Stimulated activated CD4-positive, alpha-beta T cell treated with anti-CD3 and anti-CD28 coated beads, Interleukin-2, amount 100 ng/mL, for 4 hours (primary cell): ENCODE measurements around the gene MARCHF10.

Experiments used
- DNase-seq: peaks from one replicate; pipeline ENCODE4 v3.0.0-alpha.2; 2020; ENCODE audit warnings: low read depth

Gene MARCHF10

DNA sequence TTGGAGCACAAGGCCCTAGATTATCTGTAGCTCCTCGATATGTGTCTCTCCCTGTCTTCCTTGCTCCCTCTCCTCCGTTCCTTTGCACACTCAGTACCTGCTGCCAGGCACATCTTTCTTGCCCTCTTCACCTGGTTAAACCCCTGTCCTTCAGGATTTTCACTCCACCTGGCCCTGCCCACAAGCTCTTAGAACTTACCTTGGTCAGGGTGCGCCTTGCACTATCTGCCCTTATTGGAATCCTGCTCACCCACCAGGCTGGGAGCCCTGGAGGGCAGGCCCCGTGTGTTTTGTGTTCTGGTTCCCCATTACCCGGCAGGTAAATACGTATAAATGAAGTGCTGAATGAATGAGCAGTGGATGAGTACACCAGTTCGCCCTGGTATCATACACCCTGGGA is 54.6 kb downstream of the MARCHF10 start:
- DNase-seq: no peak

DNA sequence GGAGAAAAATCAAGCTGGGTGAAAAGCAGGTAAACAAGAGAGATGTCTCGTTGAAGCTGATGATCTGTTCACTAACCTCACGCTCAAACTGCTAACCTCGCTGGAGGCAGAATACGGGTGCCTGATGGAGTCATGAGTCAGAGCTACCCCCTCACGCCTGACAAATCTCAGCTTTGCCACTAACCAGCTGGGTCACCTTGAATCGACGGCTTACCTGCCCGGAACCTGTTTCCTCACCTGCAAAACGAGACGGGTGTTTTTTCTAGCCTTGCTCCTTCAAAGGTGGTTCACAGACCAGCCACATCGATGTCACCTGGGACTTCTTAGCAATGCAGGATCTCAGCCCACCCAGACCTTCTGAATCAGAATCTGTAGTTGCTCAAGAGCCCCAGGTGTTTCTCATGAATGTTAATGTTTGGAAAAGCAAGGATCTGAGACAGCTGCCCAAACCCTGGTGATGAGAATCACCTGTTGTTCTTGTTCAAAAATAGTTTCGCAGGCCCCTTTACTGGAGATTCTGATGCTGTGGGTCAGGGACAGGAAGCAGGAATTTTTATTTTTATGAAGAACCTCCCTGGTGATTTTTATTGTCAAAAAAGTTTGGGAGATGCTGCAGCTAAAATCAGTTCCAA is 56.9 kb downstream of the MARCHF10 start:
- DNase-seq: no peak

DNA sequence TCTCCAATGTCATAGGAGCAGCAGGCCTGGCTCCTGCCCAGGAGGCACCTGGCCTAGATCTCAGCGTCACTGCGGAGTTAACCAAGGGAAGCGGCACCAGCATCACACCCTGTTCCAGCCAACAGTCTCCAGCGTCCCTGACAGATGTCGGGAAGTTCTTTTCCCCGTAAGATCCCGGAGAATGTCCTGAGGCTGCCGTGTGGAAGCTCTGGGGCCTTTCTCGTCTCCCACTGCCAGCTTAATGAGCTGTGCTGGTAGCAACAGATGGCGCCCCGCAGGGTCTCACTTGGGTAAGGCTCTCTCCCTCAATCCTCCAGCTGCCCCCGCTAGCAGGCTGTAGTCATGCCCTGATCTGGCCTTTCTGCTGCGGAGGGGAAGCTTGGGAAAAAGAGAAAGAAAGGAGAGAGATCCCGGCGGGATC is 57.5 kb downstream of the MARCHF10 start:
- no peak for DNase-seq

DNA sequence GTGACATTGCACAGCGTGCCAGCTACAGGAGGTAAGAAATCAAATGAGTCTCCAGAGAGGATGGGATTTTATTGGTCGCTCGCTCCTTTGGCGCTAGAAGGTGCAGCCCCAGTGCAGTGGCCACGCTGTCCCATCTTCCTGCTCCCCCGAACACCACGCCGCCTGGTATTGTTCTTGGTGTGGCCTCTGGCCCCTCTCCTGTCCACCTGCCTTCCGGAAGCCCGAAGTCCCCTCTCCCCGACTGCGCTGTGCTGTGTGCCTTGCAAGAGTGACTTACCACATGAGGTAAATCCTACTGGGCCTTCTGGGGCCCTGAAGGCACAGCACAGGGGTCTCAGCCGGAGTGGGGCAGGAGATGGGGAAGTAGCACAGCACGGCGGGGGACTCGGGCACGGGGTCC is 58.2 kb downstream of the MARCHF10 start:
- DNase-seq: no peak

DNA sequence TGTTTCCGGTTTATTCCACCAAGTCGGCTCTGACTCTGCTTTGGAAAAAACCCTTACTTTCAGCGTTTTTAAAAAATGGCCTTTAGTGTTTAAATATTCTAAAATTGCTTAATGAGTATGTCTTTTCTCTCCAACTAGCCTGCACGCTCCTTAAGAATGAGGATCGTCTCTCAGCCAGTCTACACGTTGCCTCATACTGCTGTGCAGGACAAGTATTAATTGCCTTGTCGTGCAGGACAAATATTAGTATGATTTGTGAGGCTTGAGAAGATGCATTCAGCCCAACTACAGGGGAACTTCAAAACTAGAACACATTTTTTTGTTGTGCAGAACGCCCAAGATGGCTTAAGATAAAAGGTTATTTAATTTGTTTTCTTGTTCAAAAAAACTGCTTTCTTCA is 61.2 kb downstream of the MARCHF10 start:
- no peak for DNase-seq

DNA sequence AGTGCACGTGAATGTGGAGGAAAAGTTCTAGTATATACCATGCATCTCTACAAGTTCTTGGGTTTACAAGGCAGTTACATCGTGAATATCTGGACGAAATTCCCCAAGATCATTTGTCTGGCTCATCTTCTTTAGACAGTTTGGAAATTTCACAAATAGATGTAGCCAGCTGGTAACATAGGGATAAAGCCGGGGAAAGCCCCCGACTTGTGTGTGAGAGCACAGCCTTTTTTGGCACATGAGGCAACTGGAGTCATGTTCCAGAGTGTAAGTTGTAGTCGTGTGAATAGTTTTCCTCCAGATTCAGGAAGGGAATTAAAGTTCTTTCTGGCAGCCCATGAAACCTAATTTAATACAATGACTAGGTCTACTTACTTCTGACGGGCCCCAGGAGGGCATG is 62.3 kb downstream of the MARCHF10 start:
- no peak for DNase-seq

DNA sequence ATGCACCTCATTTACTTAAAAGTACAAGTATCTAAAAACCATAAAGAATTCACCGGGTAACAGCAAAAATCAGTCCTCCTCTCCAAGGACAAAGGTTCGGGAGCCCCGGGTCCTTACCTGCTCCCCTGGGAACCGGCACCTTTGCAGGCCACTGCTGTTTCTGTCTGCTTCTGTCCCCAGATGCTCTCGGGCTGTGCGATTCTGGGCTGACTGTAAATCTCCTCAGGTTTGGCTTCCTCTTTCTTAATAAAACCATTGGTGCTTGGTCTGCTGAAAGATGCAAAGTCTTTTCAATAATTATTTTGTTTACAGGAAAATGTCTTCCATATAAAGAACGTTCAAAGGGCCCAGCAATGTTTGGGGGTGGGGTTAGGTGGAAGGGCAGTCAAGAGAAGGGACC is 63.9 kb downstream of the MARCHF10 start:
- DNase-seq: no peak

DNA sequence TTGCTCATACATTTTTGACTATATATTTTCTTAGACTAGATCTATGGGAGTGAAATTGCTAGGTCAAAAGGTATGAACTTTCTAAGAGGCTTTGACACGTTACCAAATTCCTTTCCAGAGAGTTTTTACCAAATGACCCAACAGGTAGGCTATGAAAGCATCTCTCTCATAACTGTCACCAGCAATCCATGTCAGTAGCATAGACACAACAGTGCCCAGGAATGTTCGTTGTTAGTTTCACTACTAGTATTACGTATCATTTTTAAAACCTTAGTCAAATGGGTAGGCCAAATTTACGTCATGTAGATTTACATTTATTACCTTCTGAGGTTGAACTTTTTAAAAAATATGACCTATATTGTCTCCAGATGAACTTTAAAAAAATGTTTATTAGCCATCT is 66.8 kb downstream of the MARCHF10 start:
- no peak for DNase-seq

DNA sequence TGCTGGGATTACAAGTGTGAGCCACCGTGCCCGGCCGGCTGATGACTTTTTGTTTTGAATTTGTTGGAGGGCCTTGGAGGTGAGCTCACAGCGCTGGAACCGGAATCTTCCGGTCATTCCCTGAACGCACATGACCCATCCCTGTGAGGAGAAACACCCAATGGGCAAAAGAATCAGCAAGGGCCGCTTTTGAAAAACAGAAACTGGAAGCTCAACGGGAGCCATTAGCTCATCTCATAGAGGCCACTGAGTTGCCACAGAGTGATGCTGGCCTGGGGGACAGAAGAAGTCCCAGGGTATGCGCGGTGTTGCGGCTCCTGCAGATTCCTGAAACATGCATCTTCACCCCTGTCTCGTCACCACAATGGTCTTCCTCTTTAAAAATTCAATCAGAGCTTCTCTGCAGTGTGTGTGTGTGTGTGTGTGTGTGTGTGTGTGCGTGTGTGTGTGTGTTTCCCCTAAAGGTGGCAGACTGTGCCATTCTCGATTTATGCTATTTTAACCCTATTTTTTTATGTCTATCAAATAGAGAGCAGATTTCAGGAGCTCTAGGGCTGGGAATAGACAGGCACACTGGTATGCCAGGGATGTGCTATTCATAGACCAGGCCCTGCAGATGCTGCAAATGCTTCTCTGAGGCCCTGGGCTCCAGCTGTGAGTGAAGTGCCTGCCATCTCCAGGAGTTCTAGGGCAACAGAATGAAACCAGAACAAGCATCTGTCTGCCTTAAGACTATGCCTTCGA is 68.3 kb downstream of the MARCHF10 start:
- no peak for DNase-seq

DNA sequence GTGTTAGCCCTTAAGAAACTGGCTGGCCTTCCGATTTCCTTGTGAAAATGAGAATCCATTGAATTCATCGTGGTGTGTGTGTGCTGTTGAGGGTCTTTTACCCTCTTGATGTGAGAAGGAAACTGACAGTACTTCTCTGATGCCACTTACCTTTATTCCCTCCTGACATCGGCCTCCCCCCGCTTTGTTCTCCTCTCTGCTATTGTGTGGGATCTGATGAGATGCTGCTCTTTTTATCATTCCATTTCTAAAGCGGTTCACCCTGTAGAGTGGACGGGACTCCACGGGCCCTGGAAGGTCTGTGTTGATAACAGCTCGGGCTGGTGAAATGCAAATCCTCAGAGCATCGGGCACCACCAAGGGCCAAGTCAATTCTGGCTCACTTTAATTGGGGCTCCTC is 69.8 kb downstream of the MARCHF10 start:
- DNase-seq: no peak

DNA sequence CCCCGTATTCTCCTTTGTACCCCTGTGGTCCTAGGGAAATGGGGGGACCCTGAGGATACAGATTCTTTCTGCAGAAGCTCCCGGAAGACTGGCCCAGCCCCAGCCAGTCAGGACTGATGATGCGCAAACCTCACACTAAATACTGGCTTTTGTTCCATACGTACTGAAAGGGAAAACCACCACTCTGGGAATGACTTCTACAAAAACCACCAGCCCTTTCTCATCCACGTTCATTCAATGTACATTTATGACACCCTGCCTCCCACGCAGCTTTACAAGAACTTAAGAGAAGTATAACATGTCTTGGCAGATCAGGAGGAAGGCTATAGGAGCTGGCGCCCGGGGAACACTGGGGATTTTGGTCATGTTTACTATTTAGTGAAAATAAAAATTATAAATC is 70.6 kb downstream of the MARCHF10 start:
- no peak for DNase-seq

DNA sequence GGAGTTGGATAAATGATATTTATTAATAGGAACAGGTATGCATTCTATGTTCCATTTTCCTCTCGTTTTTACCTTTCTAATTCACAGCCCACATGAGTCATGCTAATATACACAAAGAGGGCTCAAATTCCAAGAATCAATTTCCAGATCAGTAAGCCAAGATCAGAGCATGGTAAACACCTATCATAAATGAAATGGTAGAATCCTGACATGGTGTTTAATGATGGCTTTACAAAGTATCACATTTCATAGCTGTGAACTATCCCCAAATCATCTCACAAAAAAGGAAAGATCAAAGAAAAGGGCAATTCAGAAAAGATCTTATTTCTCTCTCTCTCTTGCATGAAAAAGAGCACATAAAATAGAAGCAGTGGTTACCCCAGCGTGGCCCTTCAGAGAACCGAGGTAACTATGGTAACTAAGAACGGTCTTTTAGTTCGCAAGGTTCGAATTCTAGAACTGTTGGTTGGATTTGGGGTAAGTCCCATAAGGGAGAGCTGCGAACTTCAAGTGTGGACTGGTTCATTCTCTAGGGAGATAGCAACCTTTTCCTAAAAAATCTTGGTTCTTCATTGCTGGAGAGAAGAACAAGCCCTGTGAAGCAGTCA is 73.0 kb downstream of the MARCHF10 start:
- DNase-seq: no peak

DNA sequence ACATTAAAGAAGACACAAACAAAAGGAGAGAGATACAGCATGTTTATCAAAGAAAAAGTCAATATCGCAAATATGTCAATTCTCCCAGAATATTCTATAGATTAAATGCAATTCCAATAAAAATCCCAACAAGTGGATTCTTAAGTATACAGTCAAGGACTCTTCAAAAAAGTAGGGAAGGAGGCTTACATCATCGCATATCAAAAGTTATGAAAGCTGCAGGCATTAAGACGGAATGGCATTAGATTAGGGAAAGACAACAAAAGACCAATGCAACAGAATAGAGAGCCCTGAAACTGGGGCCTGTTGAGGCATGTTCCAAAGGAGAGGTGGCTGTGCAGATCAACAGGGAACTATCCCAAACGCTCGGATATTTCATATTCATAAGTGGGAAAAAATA is 76.0 kb downstream of the MARCHF10 start:
- DNase-seq: no peak

DNA sequence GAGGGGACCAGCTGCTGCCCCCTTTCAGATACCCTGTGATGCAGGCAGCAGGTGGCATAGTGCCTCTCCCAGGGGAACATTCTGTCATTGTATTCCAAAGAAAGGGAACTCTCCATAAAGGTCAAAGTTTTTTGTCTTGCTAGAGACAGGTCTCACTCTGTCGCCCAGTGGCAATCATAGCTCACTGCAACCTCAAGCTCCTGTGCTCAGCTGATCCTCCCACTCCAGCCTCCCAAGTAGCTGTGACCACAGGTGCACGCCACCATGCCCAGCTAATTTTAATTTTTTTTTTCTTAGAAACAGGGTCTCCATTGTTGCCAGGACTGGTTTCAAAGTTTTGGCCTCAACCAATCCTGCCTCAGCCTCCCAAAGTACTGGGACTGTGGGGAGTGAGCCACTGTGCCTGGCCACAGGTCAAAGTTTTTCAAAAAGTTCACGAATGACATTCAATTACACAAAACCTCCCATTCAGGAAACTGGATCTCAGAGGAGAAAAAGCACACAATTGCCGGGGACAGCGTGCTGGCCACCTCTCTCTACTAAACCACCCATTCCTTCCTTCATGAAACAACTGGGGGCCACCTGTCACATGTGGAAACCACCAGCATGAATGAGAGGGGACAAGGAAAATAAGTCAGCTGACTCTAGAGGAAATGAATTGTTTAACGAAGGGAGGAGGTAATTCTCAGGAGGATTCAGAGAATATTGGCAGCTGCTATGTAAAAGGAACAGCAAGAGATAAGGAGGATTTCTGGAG is 80.0 kb downstream of the MARCHF10 start:
- no peak for DNase-seq

DNA sequence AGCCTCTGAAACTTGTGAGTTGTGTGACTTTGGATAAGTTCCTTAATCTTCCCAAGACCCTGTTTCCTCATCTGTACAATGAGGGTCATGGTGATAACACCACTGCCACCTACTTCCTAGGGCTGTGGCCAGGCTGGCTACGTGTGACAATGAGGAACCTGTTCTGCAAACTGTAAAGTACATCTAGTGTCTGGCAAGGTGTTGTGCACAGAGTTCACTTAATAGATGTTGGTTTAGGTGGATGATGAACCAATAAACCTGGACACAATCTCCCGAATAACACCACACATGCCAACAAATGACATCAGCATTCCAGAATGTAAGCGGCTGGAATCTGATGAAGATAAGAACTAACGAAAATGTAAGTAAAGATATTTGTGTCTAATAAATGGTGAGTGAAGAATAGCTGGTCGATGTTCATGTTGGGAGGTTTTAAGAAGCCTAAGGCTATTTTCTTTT is 82.3 kb downstream of the MARCHF10 start:
- DNase-seq: no peak

DNA sequence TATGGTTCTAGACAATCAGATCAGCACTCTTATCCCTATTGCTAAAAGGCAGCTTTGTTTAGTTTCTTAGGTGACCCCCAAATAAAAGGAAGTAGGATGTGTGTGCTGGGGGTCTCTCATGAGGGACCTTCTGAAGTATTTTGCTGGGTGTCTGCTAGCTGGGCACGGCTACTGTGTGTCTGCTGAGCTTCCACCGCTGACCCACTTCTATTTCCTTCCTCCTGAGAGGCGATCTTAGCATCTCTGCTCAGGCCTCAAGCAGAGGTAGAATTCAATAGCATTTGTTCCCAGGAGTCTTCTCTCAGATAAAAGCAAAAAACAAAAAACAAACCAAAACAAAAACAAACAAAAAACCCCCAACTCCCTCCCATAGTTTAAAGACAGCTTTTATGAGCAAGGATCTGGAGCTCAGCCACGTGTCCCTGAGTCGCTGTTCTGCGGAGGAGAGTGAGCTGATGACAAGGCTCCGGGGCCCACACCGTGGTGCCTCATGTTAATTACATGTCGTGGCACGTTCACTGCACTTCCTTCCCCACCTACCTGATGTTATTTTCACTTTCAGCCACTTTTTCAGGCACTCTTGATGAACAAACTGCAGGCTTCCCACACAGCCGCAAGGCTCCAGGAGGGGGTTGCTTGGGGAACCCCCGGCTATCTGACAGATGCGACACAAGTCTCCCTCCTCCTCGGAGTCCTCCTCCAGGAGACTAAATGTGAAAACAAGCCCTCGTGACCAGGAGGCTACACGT is 83.5 kb downstream of the MARCHF10 start:
- DNase-seq: peak; percentile 79

DNA sequence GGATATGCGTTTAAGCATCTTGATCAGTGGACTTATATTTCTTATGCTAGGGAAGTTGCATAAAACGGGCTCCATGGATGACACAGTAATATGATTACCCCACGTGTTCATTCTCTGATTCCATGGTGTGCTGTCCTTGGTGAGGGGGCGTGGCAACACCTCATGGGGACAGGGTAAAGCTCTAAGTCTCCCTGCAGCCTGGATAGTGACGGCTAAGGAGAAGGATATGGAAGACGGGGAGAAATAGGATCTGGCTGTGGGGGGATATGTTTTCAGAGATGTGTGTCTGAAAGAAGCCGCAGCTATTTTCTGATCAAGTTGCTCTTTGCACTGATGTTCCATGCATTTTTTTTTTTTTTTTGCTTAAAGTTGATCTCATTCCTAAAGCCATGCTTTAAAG is 84.3 kb downstream of the MARCHF10 start:
- no peak for DNase-seq

DNA sequence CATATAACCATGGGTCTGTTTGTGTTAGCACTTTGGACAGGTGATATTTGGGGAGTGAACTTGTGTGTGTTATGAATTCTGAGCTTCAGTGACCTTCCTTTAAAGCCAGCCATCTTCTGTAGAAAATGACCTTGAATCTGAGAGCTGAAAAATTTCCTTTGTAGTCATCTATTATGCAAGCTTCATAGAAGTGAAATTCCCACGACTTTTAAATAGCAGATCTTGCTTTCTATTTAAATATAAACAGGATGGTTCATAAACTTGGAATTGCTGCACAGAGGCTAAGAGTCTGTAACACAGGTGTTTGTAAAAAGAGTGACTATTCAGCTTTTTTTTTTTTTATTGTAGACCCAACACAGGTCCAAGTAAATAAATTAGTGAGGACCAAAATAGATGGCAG is 85.5 kb downstream of the MARCHF10 start:
- no peak for DNase-seq

DNA sequence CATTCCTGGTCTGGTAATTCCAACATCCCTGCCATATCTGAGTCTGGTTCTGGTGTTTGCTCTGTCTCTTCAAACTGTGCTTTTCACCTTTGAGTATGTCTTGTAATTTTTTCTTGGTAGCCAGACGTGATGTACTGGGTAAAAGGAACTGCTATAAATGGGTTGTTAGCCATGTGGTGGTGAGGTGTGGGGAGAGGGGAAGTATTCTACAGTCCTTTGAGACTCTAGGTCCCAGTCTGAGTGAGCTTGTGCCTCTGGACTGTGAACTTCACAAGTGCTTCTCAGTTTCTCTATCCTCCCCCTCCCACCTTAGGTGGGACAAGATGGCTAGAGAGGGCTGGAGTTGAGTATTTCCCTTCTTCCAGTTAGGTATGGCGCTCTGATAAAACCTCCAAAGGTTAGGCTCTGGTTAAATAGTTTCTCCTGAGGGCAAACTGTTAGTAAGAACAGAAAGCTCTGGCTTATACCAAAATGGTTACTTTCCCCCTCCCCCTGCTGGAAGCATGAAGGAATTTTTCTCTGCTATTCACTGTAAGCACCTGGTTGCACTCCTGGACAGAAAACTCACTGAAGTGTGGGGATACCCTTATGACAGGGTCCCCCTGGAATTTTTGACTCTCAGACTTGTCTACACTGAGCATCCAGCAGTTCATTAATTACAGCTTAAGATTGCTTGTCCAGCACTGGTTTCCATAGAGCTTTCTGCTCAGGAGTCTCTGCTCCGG is 87.8 kb downstream of the MARCHF10 start:
- no peak for DNase-seq

DNA sequence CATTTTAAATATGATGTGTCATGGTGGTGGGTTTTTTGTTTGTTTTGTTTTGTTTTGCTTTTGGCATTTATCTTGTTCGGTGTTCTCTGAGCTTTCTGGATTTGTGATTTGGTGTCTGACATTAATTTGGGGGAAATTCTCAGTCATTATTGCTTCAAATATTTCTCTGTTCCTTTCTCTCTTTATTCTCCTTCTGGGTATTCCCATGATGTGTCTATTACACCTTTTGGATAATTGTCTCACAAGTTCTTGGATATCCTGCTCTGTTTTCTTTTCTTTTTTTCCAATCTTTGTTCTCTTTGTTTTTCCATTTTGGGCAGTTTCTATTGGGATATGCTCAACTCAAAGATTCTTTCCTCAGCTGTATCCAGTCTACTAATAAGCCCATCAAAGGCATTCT is 88.5 kb downstream of the MARCHF10 start:
- no peak for DNase-seq

DNA sequence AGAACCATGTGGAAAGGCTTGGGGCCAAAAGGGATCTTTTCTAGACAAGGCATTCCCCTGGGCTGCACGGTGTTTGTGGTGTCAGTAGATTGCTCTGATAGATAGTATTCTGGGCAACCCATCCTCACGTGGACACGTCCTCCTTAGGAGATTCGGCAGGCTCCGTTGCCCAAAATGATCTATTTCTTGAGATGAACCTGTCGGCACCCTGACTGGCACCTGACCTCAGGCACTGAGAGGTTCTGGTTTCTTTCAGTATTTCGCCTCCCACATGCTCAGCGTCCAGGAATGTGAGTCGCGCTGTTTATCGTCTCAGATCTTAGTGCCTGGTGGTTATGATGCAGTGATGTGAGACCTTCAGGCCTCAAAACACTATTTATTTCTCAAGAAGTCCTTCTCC is 89.7 kb downstream of the MARCHF10 start:
- DNase-seq: no peak
